ENCODE results near the gene TMCC1.

GRCh38 chr3:129908417-129908816 is 14.9 kb upstream of the TMCC1 start:
- TF ChIP-seq GATA2 (IDR thresholded peaks at IDR 0.05; ENCODE audit: low read depth, low read length) (peak; percentile 77), GATA3 (IDR thresholded peaks at IDR 0.05; ENCODE audit: low read depth, low read length) (no peak)

Data from SH-SY5Y (cell line).